Measurements from ENCODE around the gene AASDHPPT.

AASDHPPT gene

GRCh38 chr11:106059617-106060016 lies 17.8 kb upstream of the AASDHPPT start:
- H3K4me1 ChIP-seq: peaks cover 0 to 5% (median 0%) of the 10 kb centered on the region in 10 experiments; a peak in 1 of 20 replicates
- no peak overlapping the region for H3K4me3 ChIP-seq
- no peak overlapping the region for H3K9ac ChIP-seq
- no peaks in the 10 kb centered on the region for H3K27me3 ChIP-seq
- H3K9me3 ChIP-seq (replicated peaks in 1 of 11): peaks cover 0 to 4% (median 0%) of the 10 kb centered on the region in 11 experiments; a peak in 1 of 22 replicates
- no peak overlapping the region for H3K4me2 ChIP-seq
- no peak overlapping the region for H3K27ac ChIP-seq
- H3K36me3 ChIP-seq: peaks cover 0 to 17% (median 4%) of the 10 kb centered on the region in 11 experiments; a peak in 8 of 22 replicates
- no peak for TF ChIP-seq Cebpa-rat (IDR thresholded peaks at IDR 0.05)
- no peaks in the 10 kb centered on the region for H4K20me1 ChIP-seq

GRCh38 chr11:106061249-106061784 lies 16.1 kb upstream of the AASDHPPT start:
- TF ChIP-seq Cebpa-rat (IDR thresholded peaks at IDR 0.05): no peak
- Histone ChIP-seq H3K27me3 (no peaks in the 10 kb centered on the region), H3K4me1 (peaks cover 0 to 5% (median 0%) of the 10 kb centered on the region in 10 experiments; a peak in 1 of 20 replicates), H3K4me3 (no peak overlapping the region), H3K4me2 (no peak overlapping the region), H4K20me1 (no peaks in the 10 kb centered on the region), H3K27ac (no peak overlapping the region), H3K9ac (no peak overlapping the region), H3K36me3 (peaks cover 0 to 17% (median 4%) of the 10 kb centered on the region in 11 experiments; a peak in 8 of 22 replicates), H3K9me3 (replicated peaks in 1 of 11) (peaks cover 0 to 4% (median 0%) of the 10 kb centered on the region in 11 experiments; a peak in 1 of 22 replicates)

GRCh38 chr11:106061954-106062949 lies 15.2 kb upstream of the AASDHPPT start:
- H4K20me1 ChIP-seq: no peaks in the 10 kb centered on the region
- H3K27ac ChIP-seq: no peak overlapping the region
- no peak overlapping the region for H3K4me2 ChIP-seq
- H3K4me3 ChIP-seq: no peak overlapping the region
- H3K36me3 ChIP-seq: peaks cover 0 to 22% (median 4%) of the 10 kb centered on the region in 11 experiments; a peak in 9 of 22 replicates
- H3K9ac ChIP-seq: no peak overlapping the region
- no peak for TF ChIP-seq Cebpa-rat (IDR thresholded peaks at IDR 0.05)
- peaks cover 0 to 5% (median 0%) of the 10 kb centered on the region in 10 experiments; a peak in 1 of 20 replicates for H3K4me1 ChIP-seq
- H3K9me3 ChIP-seq (replicated peaks in 1 of 11): peaks cover 0 to 4% (median 0%) of the 10 kb centered on the region in 11 experiments; a peak in 1 of 22 replicates
- no peaks in the 10 kb centered on the region for H3K27me3 ChIP-seq

GRCh38 chr11:106063009-106063408 lies 14.5 kb upstream of the AASDHPPT start:
- Histone ChIP-seq H3K4me2 (no peak overlapping the region), H3K9me3 (replicated peaks in 1 of 11) (peaks cover 0 to 4% (median 0%) of the 10 kb centered on the region in 11 experiments; a peak in 1 of 22 replicates), H4K20me1 (no peaks in the 10 kb centered on the region), H3K27ac (no peak overlapping the region), H3K4me1 (peaks cover 0 to 5% (median 0%) of the 10 kb centered on the region in 10 experiments; a peak in 1 of 20 replicates), H3K27me3 (no peaks in the 10 kb centered on the region), H3K4me3 (no peak overlapping the region), H3K36me3 (peaks cover 0 to 16% (median 4%) of the 10 kb centered on the region in 11 experiments; a peak in 9 of 22 replicates), H3K9ac (no peak overlapping the region)
- TF ChIP-seq Cebpa-rat (IDR thresholded peaks at IDR 0.05): no peak

- TF ChIP-seq Cebpa-rat (IDR thresholded peaks at IDR 0.05): peak in 1 of 11 experiments; percentile 37; a peak in 2 of 22 replicates
- Histone ChIP-seq H4K20me1 (no peaks in the 10 kb centered on the region), H3K9ac (no peak overlapping the region)
Measured at GRCh38 chr11:106070606-106071005, 6.9 kb upstream of the AASDHPPT start.

GRCh38 chr11:106072804-106073203 lies 4.7 kb upstream of the AASDHPPT start:
- no peak for TF ChIP-seq Cebpa-rat (IDR thresholded peaks at IDR 0.05)
- no peak overlapping the region for H3K9ac ChIP-seq
- no peaks in the 10 kb centered on the region for H3K27me3 ChIP-seq
- no peak overlapping the region for H3K4me2 ChIP-seq
- H3K9me3 ChIP-seq (replicated peaks in 1 of 11): no peaks in the 10 kb centered on the region
- no peak overlapping the region for H3K4me3 ChIP-seq
- peaks cover 7 to 13% (median 10%) of the 10 kb centered on the region in 10 experiments; a peak in 19 of 20 replicates for H3K4me1 ChIP-seq
- no peak overlapping the region for H3K27ac ChIP-seq
- 0 out of 22 replicates have a peak, but pooled peaks cover 0 to 5% (median 0%) of the 10 kb centered on the region in 11 experiments for H3K36me3 ChIP-seq
- no peaks in the 10 kb centered on the region for H4K20me1 ChIP-seq

More at GRCh38 chr11:106070606-106071005, 6.9 kb upstream of the AASDHPPT start:
- Histone ChIP-seq H3K9me3 (replicated peaks in 1 of 11) (no peaks in the 10 kb centered on the region), H3K27me3 (no peaks in the 10 kb centered on the region), H3K4me1 (peaks cover 0 to 3% (median 1%) of the 10 kb centered on the region in 10 experiments; a peak in 5 of 20 replicates), H3K36me3 (peaks cover 0 to 12% (median 0%) of the 10 kb centered on the region in 11 experiments; a peak in 4 of 22 replicates), H3K4me2 (no peak overlapping the region), H3K27ac (no peak overlapping the region), H3K4me3 (no peak overlapping the region)

GRCh38 chr11:106076171-106076918 lies 1.1 kb upstream of the AASDHPPT start:
- Histone ChIP-seq H3K4me1 (peaks cover 21 to 44% (median 37%) of the 10 kb centered on the region in 10 experiments), H3K27ac (peak overlapping the region; percentile 21 to 81 (median 69); a peak in 21 of 22 replicates), H3K4me3 (peak overlapping the region; percentile 73 to 95 (median 90)), H3K9ac (peak overlapping the region; percentile 68 to 82 (median 77)), H3K4me2 (peak overlapping the region; percentile 76 to 93 (median 86)), H4K20me1 (peaks cover 0 to 26% (median 12%) of the 10 kb centered on the region in 11 experiments; a peak in 9 of 22 replicates), H3K27me3 (no peaks in the 10 kb centered on the region), H3K9me3 (replicated peaks in 1 of 11) (no peaks in the 10 kb centered on the region), H3K36me3 (peaks cover 20 to 23% (median 21%) of the 10 kb centered on the region in 11 experiments)
- TF ChIP-seq Cebpa-rat (IDR thresholded peaks at IDR 0.05): no peak

GRCh38 chr11:106076919-106077608 lies 398 bp upstream of the AASDHPPT start, which contains the start of gene KBTBD3:
KBTBD3 (minus strand) TSS chr11:106077347; CDS start chr11:106059097, 18,250 bp downstream.
- Histone ChIP-seq H3K4me1 (peaks cover 21 to 46% (median 40%) of the 10 kb centered on the region in 10 experiments), H3K4me3 (peak within 1 kb of the TSS; percentile 73 to 97 (median 90)), H3K4me2 (peak within 1 kb of the TSS; percentile 83 to 98 (median 88)), H3K9ac (peak within 1 kb of the TSS; percentile 94 to 100 (median 98)), H3K9me3 (replicated peaks in 1 of 11) (no peaks in the 10 kb centered on the region), H3K27me3 (no peaks in the 10 kb centered on the region), H4K20me1 (peaks cover 0 to 30% (median 14%) of the 10 kb centered on the region in 11 experiments; a peak in 11 of 22 replicates), H3K27ac (peak within 1 kb of the TSS; percentile 92 to 99 (median 98)), H3K36me3 (peaks cover 25 to 30% (median 26%) of the 10 kb centered on the region in 11 experiments)
- TF ChIP-seq Cebpa-rat (IDR thresholded peaks at IDR 0.05): peak in 2 of 11 experiments; percentile 35 to 73; a peak in 3 of 22 replicates

Data from BLaER1 treated with 17β-estradiol and CSF1 and Interleukin-3, amounts not matched to agents 10 nM and 100 nM (cell line).